ENCODE results near the gene ZNF346.
"Not testable (repeated sequence)": the region's sequence is repeated elsewhere in the genome, so short reads cannot be mapped to it uniquely, and the experiment has no call there.

The ZNF346 gene

DNA sequence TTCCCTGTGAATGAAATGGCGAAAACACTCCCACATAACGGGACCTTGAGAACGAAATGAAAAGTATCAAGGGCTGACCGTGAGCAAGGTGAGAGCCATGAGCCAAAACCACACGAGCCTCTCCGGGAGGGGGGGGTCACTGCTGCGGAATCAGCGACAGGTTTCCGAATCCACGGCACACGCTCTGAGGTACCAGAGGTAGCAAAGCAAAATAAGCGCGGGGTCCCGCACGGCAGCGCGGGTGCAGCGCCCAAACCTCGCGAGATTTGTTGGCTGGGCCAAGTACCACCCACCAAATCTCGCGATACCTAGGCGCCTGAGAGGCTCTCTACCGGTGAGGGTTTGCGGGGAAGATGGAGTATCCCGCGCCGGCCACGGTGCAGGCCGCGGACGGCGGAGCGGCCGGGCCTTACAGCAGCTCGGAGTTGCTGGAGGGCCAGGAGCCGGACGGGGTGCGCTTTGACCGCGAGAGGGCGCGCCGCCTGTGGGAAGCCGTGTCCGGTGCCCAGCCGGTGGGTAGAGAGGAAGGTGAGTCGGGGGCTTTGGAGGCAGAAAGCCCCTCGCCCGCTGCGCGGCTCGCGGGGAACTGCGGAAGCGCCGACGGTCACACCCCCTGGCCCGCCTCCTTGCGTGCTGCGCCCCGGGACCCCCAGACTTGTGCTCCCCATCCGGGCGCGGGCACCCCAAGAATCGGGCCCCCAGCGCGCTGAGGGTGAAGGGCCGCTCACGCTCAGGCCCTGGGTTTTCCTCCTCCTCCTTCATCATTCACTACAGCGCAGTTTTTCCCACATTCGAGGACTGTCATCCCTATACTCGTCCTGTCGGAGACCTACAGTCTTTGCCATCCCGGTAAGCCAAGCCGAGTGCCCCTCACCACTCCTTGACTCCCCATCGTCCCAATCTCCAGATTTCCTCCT, at the start of gene ZNF346:
Gene ZNF346, plus strand, starts transcription at position 311 of the 917 bp plus-strand sequence. Its CDS starts 43 bp downstream, at position 354.
- peak within 1 kb of the TSS; percentile 96 for H3K4me3 ChIP-seq (ENCODE audit: low read depth, low read length)
- peak; percentile 37 for TF ChIP-seq CTCF (conservative IDR thresholded peaks at IDR 0.05; ENCODE audit: low read depth, low read length)
- peak; percentile 94 for DNase-seq (ENCODE audit: low read depth)

GRCh38 chr5:176979669-176980068, 42.8 kb upstream of the ZNF346 start:
- TF ChIP-seq CTCF (conservative IDR thresholded peaks at IDR 0.05; ENCODE audit: low read depth, low read length): no peak
- no peak overlapping the region for H3K4me3 ChIP-seq (ENCODE audit: low read depth, low read length)
- DNase-seq (ENCODE audit: low read depth): no peak

GRCh38 chr5:176980818-176981217, 41.7 kb upstream of the ZNF346 start:
- H3K4me3 ChIP-seq (ENCODE audit: low read depth, low read length): no peak overlapping the region
- no peak for DNase-seq (ENCODE audit: low read depth)
- no peak for TF ChIP-seq CTCF (conservative IDR thresholded peaks at IDR 0.05; ENCODE audit: low read depth, low read length)

DNA sequence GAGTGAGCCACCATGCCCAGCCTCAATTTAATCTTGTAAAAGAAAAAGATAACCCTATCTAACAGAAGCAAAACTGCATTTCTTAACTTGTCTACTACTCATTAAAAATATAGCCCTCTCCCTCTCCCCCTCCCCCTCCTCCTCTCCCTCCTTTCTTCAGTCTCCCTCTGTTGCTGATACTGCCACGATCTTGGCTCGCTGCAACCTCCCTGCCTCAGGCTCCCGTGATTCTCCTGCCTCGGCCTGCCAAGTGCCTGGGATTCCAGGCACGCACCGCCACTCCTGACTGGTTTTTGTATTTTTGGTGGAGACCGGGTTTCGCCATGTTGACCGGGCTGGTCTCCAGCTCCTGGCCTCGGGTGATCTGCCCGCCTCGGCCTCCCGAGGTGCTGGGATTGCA, 39.4 kb upstream of the ZNF346 start:
- H3K4me3 ChIP-seq (ENCODE audit: low read depth, low read length); DNase-seq (ENCODE audit: low read depth): not testable (repeated sequence)

DNA sequence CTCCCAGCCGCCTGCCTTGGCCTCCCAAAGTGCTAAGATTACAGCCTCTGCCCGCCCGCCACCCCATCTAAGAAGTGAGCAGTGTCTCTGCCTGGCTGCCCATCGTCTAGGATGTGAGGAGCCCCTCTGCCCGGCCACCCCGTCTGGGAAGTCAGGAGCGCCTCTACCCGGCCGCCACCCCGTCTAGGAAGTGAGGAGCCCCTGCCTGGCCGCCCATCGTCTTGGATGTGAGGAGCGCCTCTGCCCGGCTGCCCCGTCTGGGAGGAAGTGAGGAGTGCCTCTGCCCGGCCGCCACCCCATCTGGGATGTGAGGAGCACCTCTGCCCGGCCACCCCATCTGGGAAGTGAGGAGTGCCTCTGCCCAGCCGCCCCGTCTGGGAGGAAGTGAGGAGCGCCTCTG, 38.9 kb upstream of the ZNF346 start:
- not testable (repeated sequence) for H3K4me3 ChIP-seq (ENCODE audit: low read depth, low read length); DNase-seq (ENCODE audit: low read depth)

DNA sequence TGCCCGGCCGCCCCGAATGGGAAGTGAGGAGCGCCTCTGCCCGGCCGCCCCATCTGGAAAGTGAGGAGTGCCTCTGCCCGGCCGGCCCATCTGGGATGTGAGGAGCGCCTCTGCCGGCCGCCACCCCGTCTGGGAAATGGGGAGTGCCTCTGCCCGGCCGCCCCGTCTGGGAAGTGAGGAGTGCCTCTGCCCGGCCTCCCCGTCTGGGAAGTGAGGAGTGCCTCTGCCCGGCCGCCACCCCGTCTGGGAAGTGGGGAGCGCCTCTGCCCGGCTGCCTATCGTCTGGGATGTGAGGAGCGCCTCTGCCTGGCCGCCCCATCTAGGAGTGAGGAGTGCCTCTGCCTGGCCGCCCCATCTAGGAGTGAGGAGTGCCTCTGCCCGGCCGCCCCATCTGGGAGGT, 38.3 kb upstream of the ZNF346 start:
- H3K4me3 ChIP-seq (ENCODE audit: low read depth, low read length); DNase-seq (ENCODE audit: low read depth): not testable (repeated sequence)

DNA sequence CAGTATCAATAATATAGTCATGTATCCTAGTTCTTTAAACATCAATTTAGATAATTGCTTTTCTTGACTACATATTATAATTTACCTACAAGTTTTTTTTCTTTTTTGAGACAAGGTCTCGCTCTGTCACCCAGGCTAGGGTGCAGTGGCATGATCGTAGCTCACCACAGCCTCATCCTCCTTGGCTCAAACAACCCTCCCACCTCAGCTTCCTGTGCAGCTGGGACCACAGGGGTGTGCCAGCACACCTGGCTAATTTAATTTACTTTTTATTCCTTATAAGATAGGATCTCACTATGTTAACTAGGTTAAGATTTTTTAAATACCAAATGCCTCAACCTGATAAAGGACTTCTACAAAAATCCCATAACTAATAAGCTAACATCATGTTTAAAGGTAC, 37.0 kb upstream of the ZNF346 start:
- no peak overlapping the region for H3K4me3 ChIP-seq (ENCODE audit: low read depth, low read length)
- TF ChIP-seq CTCF (conservative IDR thresholded peaks at IDR 0.05; ENCODE audit: low read depth, low read length): no peak
- no peak for DNase-seq (ENCODE audit: low read depth)

DNA sequence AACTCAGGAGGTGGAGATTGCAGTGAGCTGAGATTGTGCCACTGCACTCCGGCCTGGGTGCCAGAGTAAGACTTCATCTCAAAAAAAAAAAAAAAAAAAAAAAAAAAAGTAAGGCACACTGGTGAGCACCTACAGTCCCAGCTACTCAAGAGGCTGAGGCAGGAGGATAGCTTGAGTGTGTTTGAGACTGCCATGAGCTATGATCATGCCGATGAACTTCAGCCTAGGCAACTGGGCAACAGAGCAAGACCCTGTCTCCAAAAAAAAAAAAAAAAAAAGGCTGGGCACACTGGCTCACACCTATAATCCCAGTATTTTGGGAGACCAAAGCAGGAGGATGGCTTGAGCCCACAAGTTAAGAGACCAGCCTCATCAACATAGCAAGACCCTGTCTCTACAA, 36.2 kb upstream of the ZNF346 start:
- H3K4me3 ChIP-seq (ENCODE audit: low read depth, low read length): no peak overlapping the region
- TF ChIP-seq CTCF (conservative IDR thresholded peaks at IDR 0.05; ENCODE audit: low read depth, low read length): no peak
- no peak for DNase-seq (ENCODE audit: low read depth)
